ENCODE data around the gene ERMP1. TPM values are rescaled to one million over a fixed set of nuclear protein-coding genes. Genes with fewer than 3 reads are reported as not detected.
"Not testable (repeated sequence)": the region's sequence is repeated elsewhere in the genome, so short reads cannot be mapped to it uniquely, and the experiment has no call there.

The ERMP1 gene
- polyA plus RNA-seq, 2 of the 4 experiments (the other 2 are of a cell fraction), result 22.5 to 53.4 TPM

GRCh38 chr9:5805478-5805877, 27.4 kb downstream of the ERMP1 start (continued):
- TF ChIP-seq PBX3 (IDR thresholded peaks at IDR 0.05) (no peak), RCOR1 (IDR thresholded peaks at IDR 0.05; ENCODE audit: low read depth, low read length) (no peak), POLR2AphosphoS2 (conservative IDR thresholded peaks at IDR 0.05; ENCODE audit: low read length) (no peak), POLR2A (IDR thresholded peaks at IDR 0.05; ENCODE audit: low read length) (no peak), CBX2 (IDR thresholded peaks at IDR 0.05; ENCODE audit: borderline replicate concordance, low read depth) (no peak), JUNB (IDR thresholded peaks at IDR 0.05) (no peak)

DNA sequence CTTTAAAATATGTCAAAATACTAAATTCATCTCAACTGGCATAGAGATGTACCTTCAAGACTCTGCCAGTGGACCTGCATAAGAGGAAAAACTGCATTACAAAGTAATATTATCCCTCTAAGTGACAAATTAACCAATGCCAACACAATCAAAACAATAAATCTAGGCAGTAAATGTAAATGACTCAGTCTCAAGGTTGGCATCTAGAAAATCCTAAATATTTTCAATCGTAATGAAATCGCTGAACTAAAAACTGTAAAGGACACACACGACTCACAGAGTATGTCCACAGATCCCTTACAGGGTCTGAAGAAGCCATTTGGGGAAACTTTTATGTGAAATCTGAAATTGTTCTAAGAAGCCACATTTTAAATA, 31.2 kb downstream of the ERMP1 start:
- ATAC-seq (no peak), DNase-seq (ENCODE audit: low read depth in 1 of 2, low spot score in 1 of 2) (no peak), FAIRE-seq (no peak)
- Histone ChIP-seq H3K4me2 (peak overlapping the region; percentile 47; the same call in 2 of the 3 replicates), H3K4me3 (no peak overlapping the region), H3K4me1 (peaks cover 21% of the 10 kb centered on the region), H3K9me3 (no peaks in the 10 kb centered on the region), H3K27ac (no peak overlapping the region)
- TF ChIP-seq EHMT2 (IDR thresholded peaks at IDR 0.05; ENCODE audit: low read depth) (no peak), ZSCAN20 (CRISPR knock-in tag; IDR thresholded peaks at IDR 0.05) (no peak), CEBPB (IDR thresholded peaks at IDR 0.05) (no peak), NR3C1 (IDR thresholded peaks at IDR 0.05) (no peak), CHD4 (IDR thresholded peaks at IDR 0.05; ENCODE audit: borderline replicate concordance) (no peak), CBX8 (IDR thresholded peaks at IDR 0.05) (no peak), ZC3H11A (IDR thresholded peaks at IDR 0.05) (no peak)
- 30% methylated on average over 3 of the region's 3 CpGs for WGBS (ENCODE audit: missing lambda C conversion rate)
- CTCF ChIA-PET, result interaction anchor here (0.9 to 3.0 kb wide), 9 partner anchors 10 to 504 kb away, joined by 3 to 18 read pairs (median 5); partner anchors contain the start of gene ERMP1
- POLR2A ChIA-PET, result no interaction called here

DNA sequence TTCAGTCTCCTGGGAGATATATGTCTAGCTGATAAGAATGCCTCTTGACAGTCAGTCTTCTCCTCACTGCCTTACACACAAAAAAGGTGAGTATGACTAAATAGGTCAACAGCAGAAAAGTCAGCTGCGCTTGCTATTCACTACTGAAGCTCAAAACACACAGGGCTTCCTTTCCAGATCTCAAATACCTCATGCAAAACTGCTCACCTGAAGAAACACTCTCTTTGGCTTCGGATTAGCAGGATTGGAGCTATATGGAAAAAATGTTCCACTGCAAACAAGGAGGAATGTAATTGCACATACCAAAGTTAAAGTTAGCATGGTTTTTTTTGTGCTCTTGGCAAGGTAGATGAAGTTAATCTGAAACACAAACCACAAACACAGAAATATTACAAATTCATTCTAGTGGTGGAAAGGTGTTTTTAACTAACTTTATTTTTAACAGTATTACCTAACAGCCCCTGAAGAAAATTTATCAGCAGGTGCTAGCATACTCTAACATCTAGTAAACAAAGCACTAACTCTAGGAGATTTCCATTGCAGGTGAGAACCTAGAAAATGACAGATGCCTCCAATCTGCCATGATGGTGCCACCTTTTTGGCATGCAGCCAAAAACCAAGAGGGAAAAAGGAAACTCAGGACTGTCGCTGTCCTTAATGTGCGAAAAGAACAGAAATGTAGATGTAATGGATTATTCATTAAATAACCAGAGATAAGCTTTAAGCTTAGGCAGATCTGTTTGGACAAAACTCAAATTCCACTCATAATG, 31.8 kb downstream of the ERMP1 start:
- H3K4me2 ChIP-seq, result peak overlapping the region; percentile 47; the same call in 2 of the 3 replicates
- no peak overlapping the region for H3K4me3 ChIP-seq
- ChIA-PET CTCF (interaction anchor here (0.9 to 3.0 kb wide), 12 partner anchors 11 to 505 kb away, joined by 3 to 18 read pairs (median 3); partner anchors contain the start of gene ERMP1), POLR2A (no interaction called here)
- ATAC-seq, result no peak
- no peak for TF ChIP-seq BHLHE40 (IDR thresholded peaks at IDR 0.05; ENCODE audit: low read depth, low read length)
- H3K27ac ChIP-seq, result no peak overlapping the region
- no peak for DNase-seq (ENCODE audit: low read depth in 1 of 2, low spot score in 1 of 2)
- H3K9me3 ChIP-seq, result no peaks in the 10 kb centered on the region
- H3K4me1 ChIP-seq, result peaks cover 21% of the 10 kb centered on the region
- WGBS (ENCODE audit: missing lambda C conversion rate), result 87% methylated on average over 4 of the region's 4 CpGs
- FAIRE-seq, result no peak

DNA sequence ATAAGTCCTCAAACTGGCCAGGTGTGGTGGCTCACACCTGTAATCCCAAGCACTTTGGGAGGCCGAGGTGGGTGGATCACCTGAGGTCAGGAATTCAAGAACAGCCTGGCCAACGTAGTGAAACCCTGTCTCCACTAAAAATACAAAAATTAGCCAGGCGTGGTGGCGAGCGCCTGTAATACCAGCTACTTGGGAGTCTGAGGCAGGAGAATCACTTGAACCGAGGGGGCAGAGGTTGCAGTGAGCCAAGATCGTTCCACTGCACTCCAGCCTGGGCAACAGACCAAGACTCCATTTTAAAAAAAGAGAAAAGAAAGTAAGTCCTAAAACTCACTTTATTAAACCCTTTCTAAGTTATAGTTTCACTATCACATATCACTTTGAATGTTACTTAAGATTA, 32.5 kb downstream of the ERMP1 start:
- POLR2A ChIA-PET; DNase-seq (ENCODE audit: low read depth in 1 of 2, low spot score in 1 of 2); H3K9me3 ChIP-seq; ATAC-seq; FAIRE-seq; H3K4me2 ChIP-seq; H3K4me3 ChIP-seq: not testable (repeated sequence)
- CTCF ChIA-PET, result interaction anchor here (1.1 to 3.0 kb wide), 6 partner anchors 23 to 253 kb away, joined by 3 to 18 read pairs (median 7); partner anchors contain the start of gene ERMP1
- Histone ChIP-seq H3K27ac (peak overlapping the region in 1 of 2 experiments; percentile 4; a peak in 1 of 6 replicates), H3K4me1 (peaks cover 21% of the 10 kb centered on the region)
- WGBS (ENCODE audit: missing lambda C conversion rate), result 93% methylated on average over 7 of the region's 7 CpGs

DNA sequence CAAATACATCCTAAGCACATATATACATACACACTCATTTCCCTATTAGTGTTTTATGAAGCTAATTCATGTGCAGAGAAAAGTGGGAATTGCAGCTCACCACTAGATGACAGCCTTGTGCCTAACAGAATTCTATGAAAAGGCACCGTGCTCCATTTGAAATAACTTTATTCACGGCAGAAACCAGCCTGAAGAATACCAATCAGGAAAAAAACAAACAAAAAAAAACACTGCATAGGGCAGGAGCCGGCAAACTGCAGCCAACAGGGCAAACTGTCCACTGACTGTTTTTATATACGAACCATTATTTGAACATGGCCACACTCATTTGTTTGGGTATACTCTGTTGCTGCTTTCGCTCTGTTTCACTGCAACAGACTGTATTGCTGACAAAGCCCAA, 33.6 kb downstream of the ERMP1 start:
- WGBS (ENCODE audit: missing lambda C conversion rate), result 19% methylated on average over 5 of the region's 5 CpGs
- Histone ChIP-seq H3K4me1 (peaks cover 21% of the 10 kb centered on the region), H3K4me3 (no peak overlapping the region), H3K4me2 (peak overlapping the region; percentile 55), H3K27ac (peak overlapping the region; percentile 8 to 38; a peak in 2 of 6 replicates), H3K9me3 (no peaks in the 10 kb centered on the region)
- DNase-seq (ENCODE audit: low read depth in 1 of 2, low spot score in 1 of 2), result peak; percentile 41 to 73
- POLR2A ChIA-PET, result interaction anchor here (0.7 to 1.0 kb wide), 2 partner anchors 88 to 209 kb away, joined by 3 to 6 read pairs; a partner anchor contains a TSS
- peak; percentile 74 to 87 for ATAC-seq
- CTCF ChIA-PET, result interaction anchor here (0.6 to 4.0 kb wide), 19 partner anchors 12 to 507 kb away, joined by 3 to 38 read pairs (median 5); partner anchors contain the start of gene ERMP1
- no peak for FAIRE-seq
- TF ChIP-seq FOSL2 (IDR thresholded peaks at IDR 0.05) (no peak), FOSL2 (CRISPR knock-in tag; IDR thresholded peaks at IDR 0.05) (no peak), RAD21 (conservative IDR thresholded peaks at IDR 0.05 in 1 of 2, IDR thresholded peaks at IDR 0.05 in 1 of 2) (peak; percentile 91 to 94), HOXA7 (CRISPR knock-in tag; IDR thresholded peaks at IDR 0.05) (no peak), JUN (IDR thresholded peaks at IDR 0.05) (no peak), HOXB13 (CRISPR knock-in tag; IDR thresholded peaks at IDR 0.05; ENCODE audit: low read depth) (no peak), NFE2L2 (conservative IDR thresholded peaks at IDR 0.05; ENCODE audit: low read length) (no peak), MAFK (IDR thresholded peaks at IDR 0.05; ENCODE audit: partially characterized antibody) (no peak), RFX5 (IDR thresholded peaks at IDR 0.05) (no peak), BCL3 (IDR thresholded peaks at IDR 0.05) (no peak), ESRRA (IDR thresholded peaks at IDR 0.05; ENCODE audit: borderline replicate concordance, low read length) (no peak), NR3C1 (IDR thresholded peaks at IDR 0.05) (no peak), HDAC2 (IDR thresholded peaks at IDR 0.05) (no peak)
- TF ChIP-seq, protein P1, sequence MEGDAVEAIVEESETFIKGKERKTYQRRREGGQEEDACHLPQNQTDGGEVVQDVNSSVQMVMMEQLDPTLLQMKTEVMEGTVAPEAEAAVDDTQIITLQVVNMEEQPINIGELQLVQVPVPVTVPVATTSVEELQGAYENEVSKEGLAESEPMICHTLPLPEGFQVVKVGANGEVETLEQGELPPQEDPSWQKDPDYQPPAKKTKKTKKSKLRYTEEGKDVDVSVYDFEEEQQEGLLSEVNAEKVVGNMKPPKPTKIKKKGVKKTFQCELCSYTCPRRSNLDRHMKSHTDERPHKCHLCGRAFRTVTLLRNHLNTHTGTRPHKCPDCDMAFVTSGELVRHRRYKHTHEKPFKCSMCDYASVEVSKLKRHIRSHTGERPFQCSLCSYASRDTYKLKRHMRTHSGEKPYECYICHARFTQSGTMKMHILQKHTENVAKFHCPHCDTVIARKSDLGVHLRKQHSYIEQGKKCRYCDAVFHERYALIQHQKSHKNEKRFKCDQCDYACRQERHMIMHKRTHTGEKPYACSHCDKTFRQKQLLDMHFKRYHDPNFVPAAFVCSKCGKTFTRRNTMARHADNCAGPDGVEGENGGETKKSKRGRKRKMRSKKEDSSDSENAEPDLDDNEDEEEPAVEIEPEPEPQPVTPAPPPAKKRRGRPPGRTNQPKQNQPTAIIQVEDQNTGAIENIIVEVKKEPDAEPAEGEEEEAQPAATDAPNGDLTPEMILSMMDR (IDR thresholded peaks at IDR 0.05), result peak; percentile 97
